ENCODE measurements around the gene PAXX. TPM values are rescaled to one million over a fixed set of nuclear protein-coding genes. Genes with fewer than 3 reads are reported as not detected.

PAXX gene
- total and polyA plus RNA-seq, 2 donors: 9.3 to 55.4 TPM

- no peak for DNase-seq (ENCODE audit: extremely low spot score)
- H3K27ac ChIP-seq (ENCODE audit: low read depth): no peak overlapping the region
- WGBS: 90% methylated on average over 23 of the region's 23 CpGs
- H3K4me1 ChIP-seq (ENCODE audit: insufficient read depth): no peaks in the 10 kb centered on the region
- no peak overlapping the region for H3K4me3 ChIP-seq (ENCODE audit: low read depth, low read length)
- no peaks in the 10 kb centered on the region for H3K36me3 ChIP-seq (ENCODE audit: insufficient read depth)
Measured at GRCh38 chr9:137022662-137023008, 30.4 kb downstream of the PAXX start.

GRCh38 chr9:137023157-137023556 is 30.9 kb downstream of the PAXX start:
- H3K36me3 ChIP-seq (ENCODE audit: insufficient read depth): no peaks in the 10 kb centered on the region
- 79% methylated on average over 7 of the region's 7 CpGs for WGBS
- no peak overlapping the region for H3K27ac ChIP-seq (ENCODE audit: low read depth)
- H3K4me1 ChIP-seq (ENCODE audit: insufficient read depth): no peaks in the 10 kb centered on the region
- DNase-seq (ENCODE audit: extremely low spot score): no peak
- H3K4me3 ChIP-seq (ENCODE audit: low read depth, low read length): no peak overlapping the region

- 79% methylated on average over 15 of the region's 15 CpGs for WGBS
- Histone ChIP-seq H3K4me1 (ENCODE audit: insufficient read depth) (no peaks in the 10 kb centered on the region), H3K36me3 (ENCODE audit: insufficient read depth) (no peaks in the 10 kb centered on the region), H3K27ac (ENCODE audit: low read depth) (no peak overlapping the region), H3K4me3 (ENCODE audit: low read depth, low read length) (no peak overlapping the region)
- DNase-seq (ENCODE audit: extremely low spot score): no peak
Measured at GRCh38 chr9:137023583-137023991, 31.4 kb downstream of the PAXX start.

DNA sequence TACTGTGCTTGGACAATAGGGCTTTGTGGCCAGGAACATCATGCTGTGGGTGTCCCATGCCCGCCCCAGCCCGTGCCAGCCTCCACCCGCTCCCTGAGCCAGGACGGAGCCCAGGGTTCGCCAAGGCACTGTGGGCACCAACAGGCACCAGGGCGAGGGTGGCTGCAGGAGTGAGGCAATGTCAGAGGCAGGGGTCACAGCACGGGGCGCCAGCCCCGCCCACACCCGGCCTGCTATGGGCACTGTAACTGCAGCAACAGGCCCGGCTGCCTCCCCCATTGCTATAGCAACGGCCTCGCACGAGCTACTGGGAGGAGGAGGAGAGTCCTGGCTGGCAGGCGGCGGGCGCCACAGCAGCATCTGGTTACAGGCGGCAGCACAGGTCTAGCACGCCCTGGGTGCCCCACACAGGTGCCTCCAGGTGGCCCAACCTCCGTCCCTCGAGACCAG is 33.3 kb downstream of the PAXX start:
- Histone ChIP-seq H3K4me1 (ENCODE audit: insufficient read depth) (no peaks in the 10 kb centered on the region), H3K4me3 (ENCODE audit: low read depth, low read length) (no peak overlapping the region)
- DNase-seq (ENCODE audit: extremely low spot score): no peak

DNA sequence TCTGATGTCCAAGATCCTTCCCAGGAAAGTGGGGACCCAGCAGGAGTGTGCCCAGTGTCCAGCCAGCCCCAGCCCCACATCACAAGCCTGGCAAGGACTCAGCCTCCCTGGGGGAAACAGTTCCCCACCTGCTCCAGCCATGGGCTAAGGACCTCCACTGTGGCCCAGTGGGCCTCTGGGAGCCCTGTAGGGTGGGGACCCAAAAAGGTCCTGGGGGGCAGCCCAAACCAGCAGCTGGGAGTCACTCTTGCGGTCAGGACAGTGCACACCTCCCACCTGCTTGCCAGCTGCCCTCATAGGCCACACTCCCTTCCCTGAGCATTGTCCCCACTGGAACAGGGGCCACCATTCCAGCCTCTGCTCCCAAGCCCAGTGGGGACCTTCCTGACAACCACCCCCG is 34.2 kb downstream of the PAXX start:
- no peak for DNase-seq (ENCODE audit: extremely low spot score)
- Histone ChIP-seq H3K27ac (ENCODE audit: low read depth) (no peak overlapping the region), H3K4me1 (ENCODE audit: insufficient read depth) (no peaks in the 10 kb centered on the region), H3K4me3 (ENCODE audit: low read depth, low read length) (no peak overlapping the region), H3K36me3 (ENCODE audit: insufficient read depth) (no peaks in the 10 kb centered on the region)
- WGBS: 79% methylated on average over 2 of the region's 2 CpGs

More for the DNA sequence above, 33.3 kb downstream of the PAXX start:
- Histone ChIP-seq H3K27ac (ENCODE audit: low read depth) (no peak overlapping the region), H3K36me3 (ENCODE audit: insufficient read depth) (no peaks in the 10 kb centered on the region)
- 81% methylated on average over 21 of the region's 21 CpGs for WGBS

DNA sequence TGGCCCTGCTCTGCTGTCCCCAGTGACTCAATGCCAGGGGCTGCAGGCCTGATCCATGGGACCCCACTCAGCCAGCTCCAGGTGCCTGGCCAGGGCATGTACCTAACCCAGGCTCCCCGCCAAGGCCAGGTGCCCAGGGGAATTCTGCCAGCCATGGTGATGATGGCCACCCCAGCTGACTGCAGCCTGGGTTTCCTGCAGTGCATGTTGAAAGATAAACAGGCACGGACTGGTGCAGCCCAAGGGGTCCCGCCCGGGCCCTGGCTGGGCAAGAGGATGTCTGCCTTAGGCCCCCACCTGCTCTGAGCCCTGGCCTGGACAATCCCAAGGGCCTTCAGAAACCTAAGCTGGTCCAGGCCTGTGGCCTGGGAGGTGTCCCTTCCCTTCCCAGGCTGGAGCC is 34.6 kb downstream of the PAXX start:
- H3K4me3 ChIP-seq (ENCODE audit: low read depth, low read length): no peak overlapping the region
- H3K36me3 ChIP-seq (ENCODE audit: insufficient read depth): no peaks in the 10 kb centered on the region
- WGBS: 85% methylated on average over 4 of the region's 4 CpGs

DNA sequence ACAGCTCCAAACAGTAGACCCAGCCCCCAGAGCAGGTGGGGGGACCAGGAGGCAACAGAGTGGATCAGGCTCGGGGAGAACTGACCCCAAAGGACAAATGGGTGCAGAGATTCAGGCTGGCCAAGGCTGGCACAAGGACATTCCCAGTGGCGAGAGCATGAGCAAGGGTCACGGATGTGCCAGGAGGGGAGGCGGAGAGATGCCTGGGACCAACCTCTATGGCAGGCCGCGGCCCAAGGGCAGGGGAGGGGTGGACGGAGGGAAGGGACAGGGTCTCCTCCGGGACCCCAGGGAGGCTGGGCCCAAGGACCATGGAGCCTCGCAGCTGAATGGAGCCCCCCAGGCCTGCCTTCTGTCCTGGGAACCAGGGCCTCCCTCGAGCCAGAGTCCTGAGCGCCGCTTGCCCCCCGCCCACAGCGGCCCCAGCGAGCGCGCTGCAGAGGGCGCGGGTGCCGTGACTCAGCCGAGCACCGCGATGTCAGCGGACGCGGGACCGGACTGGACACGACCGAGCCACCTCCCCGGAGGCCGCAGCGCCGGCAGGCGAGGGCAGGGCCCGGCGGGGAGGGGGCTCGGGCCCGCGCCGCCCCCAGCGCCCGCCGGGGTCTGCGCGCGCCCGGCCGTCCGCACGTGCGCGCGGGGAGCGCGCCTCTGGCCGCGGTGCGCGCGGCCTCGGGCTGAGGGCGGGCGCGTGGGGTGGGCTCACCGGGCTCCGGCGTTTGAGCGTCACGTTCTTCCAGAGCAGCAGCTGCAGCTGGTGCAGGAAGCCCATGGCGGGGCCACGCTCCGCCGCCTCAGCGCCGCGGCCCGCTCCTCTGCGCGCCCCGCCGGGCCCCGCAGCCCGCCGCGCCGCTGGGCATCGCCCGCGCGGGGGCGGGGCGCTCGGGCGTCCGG is 35.4 kb downstream of the PAXX start, which contains the start of gene ABCA2:
Gene ABCA2, minus strand, starts transcription at position 869 of the 894 bp plus-strand sequence. Its CDS starts 97 bp downstream, at position 772.
- Histone ChIP-seq H3K36me3 (ENCODE audit: insufficient read depth) (no peaks in the 10 kb centered on the region), H3K4me3 (ENCODE audit: low read depth, low read length) (peak within 1 kb of the TSS; percentile 64), H3K27ac (ENCODE audit: low read depth) (peak within 1 kb of the TSS; percentile 34), H3K4me1 (ENCODE audit: insufficient read depth) (no peaks in the 10 kb centered on the region)
- no peak for DNase-seq (ENCODE audit: extremely low spot score)
- WGBS: 4% methylated on average over 95 of the region's 95 CpGs

More for the DNA sequence above, 34.6 kb downstream of the PAXX start:
- DNase-seq (ENCODE audit: extremely low spot score): no peak
- H3K4me1 ChIP-seq (ENCODE audit: insufficient read depth): no peaks in the 10 kb centered on the region
- no peak overlapping the region for H3K27ac ChIP-seq (ENCODE audit: low read depth)

- H3K27ac ChIP-seq (ENCODE audit: low read depth): no peak overlapping the region
- under 1% methylated on average over 98 of the region's 98 CpGs for WGBS
Measured at GRCh38 chr9:137028263-137029057, 36.2 kb downstream of the PAXX start.

GRCh38 chr9:137029058-137029936 is 37.1 kb downstream of the PAXX start:
- no peak overlapping the region for H3K27ac ChIP-seq (ENCODE audit: low read depth)
- H3K4me3 ChIP-seq (ENCODE audit: low read depth, low read length): peak overlapping the region; percentile 64

More at GRCh38 chr9:137028263-137029057, 36.2 kb downstream of the PAXX start:
- no peak for DNase-seq (ENCODE audit: extremely low spot score)
- Histone ChIP-seq H3K36me3 (ENCODE audit: insufficient read depth) (no peaks in the 10 kb centered on the region), H3K4me3 (ENCODE audit: low read depth, low read length) (peak overlapping the region; percentile 64), H3K4me1 (ENCODE audit: insufficient read depth) (no peaks in the 10 kb centered on the region)

GRCh38 chr9:137030006-137030405 is 37.8 kb downstream of the PAXX start:
- Histone ChIP-seq H3K36me3 (ENCODE audit: insufficient read depth) (no peaks in the 10 kb centered on the region), H3K4me1 (ENCODE audit: insufficient read depth) (no peaks in the 10 kb centered on the region), H3K4me3 (ENCODE audit: low read depth, low read length) (no peak overlapping the region), H3K27ac (ENCODE audit: low read depth) (no peak overlapping the region)
- 74% methylated on average over 15 of the region's 15 CpGs for WGBS
- DNase-seq (ENCODE audit: extremely low spot score): no peak

More at GRCh38 chr9:137029058-137029936, 37.1 kb downstream of the PAXX start:
- Histone ChIP-seq H3K36me3 (ENCODE audit: insufficient read depth) (no peaks in the 10 kb centered on the region), H3K4me1 (ENCODE audit: insufficient read depth) (no peaks in the 10 kb centered on the region)
- 34% methylated on average over 19 of the region's 19 CpGs for WGBS
- no peak for DNase-seq (ENCODE audit: extremely low spot score)

DNA sequence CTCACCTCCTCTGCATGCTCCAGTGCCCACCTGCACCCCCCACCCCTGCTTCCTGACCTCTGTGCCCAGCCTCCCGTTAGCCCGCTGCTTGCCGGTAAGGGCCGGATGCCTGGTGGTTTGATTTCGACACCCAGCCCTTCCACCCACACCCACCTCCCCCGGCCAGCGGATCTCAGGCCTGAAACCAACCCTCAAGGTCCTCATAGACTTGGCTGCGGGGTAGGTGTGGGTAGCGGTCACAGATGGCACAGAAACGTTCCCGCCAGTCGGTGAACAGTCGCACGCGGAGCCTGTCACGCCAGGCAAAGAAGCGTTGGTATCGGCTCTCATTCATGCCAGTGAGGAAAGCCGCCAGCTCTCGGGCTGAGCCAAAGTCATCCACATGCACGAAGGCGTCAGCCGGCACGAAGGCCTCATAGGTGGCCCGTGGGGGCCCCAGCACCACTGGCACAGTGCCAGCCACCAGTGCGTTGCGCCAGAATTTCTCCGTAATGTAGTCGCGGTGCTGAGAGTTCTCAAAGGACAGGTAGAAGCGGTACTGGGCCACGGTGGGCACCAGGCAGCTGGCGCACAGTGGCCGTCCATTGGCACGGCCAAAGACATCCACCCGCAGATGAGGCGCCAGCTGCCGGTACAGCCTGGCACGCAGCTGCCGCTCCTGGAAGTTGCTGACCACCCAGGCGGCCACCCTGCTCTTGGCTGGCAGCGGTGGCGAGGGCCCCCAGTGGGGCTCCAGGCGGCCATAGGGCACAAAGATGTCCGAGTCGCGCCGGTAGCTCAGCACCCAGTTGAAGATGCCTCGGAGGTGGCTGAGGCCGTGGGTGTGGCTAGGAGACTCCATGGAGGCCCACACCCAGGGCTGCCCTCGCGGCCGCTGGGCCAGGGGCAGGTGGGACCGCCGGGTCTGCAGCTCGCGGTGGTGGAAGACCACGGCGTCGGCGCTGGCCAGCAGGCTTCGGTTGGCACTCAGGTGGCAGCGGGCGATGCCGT is 38.6 kb downstream of the PAXX start:
- Histone ChIP-seq H3K4me1 (ENCODE audit: insufficient read depth) (no peaks in the 10 kb centered on the region), H3K36me3 (ENCODE audit: insufficient read depth) (no peaks in the 10 kb centered on the region), H3K4me3 (ENCODE audit: low read depth, low read length) (no peak overlapping the region), H3K27ac (ENCODE audit: low read depth) (no peak overlapping the region)
- 85% methylated on average over 65 of the region's 65 CpGs for WGBS
- DNase-seq (ENCODE audit: extremely low spot score): no peak
